Uterus (tissue), 2 donors: Measurements from ENCODE around the gene REEP5.

Experiments used
- POLR2A ChIP-seq, 2 donors: fragments of 450-650 bp; IDR thresholded peaks; one replicate each; pipeline ENCODE4 v1.6.1; 2016; ENCODE audit warnings: antibody characterized with exemption in 2 of 2, mild to moderate bottlenecking in 1 of 2, moderate library complexity in 1 of 2
- TF ChIP-seq, protein P1 (sequence below), 4 experiments: fragments of 200-600 bp in 2 of 4; fragments of 450-650 bp in 2 of 4; sonication (generic) in 2 of 4; IDR thresholded peaks; one replicate each; pipeline ENCODE4 v1.5.1; 2016 to 2019; ENCODE audit warnings: antibody characterized with exemption in 4 of 4, mild to moderate bottlenecking in 2 of 4, moderate library complexity in 1 of 4

DNA sequence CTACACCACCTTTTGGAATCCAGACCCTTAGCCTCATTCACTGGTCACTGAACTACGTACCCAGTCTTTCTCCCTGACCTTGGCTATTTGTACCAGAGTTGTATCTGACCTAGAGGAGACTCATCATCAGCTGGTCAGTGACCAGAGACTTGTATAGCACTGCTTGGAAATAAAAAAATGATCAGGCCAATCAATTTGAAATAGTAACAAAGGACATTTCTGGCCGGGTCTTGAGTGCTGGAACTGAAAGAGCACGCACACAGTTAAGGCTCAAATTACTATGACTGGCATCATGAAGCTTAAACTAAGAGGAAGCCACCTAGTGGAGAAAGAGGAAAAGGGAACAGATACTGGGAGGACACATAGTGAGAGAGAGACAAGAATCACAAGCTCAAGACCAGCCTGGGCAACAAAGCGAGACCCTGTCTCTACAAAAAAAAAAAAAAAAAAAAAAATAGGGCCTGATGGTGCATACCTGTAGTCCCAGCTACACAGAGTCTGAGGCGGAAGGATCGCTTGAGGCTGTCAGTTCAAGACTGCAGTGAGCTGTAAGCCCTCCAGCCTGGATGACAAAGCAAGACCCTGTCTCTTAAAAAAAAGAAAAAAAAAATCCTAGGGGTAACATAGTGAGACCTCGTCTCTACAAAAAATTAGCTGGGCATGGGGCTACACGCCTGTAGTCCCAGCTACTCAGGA, 73.8 kb downstream of the REEP5 start:
- TF ChIP-seq, protein P1, sequence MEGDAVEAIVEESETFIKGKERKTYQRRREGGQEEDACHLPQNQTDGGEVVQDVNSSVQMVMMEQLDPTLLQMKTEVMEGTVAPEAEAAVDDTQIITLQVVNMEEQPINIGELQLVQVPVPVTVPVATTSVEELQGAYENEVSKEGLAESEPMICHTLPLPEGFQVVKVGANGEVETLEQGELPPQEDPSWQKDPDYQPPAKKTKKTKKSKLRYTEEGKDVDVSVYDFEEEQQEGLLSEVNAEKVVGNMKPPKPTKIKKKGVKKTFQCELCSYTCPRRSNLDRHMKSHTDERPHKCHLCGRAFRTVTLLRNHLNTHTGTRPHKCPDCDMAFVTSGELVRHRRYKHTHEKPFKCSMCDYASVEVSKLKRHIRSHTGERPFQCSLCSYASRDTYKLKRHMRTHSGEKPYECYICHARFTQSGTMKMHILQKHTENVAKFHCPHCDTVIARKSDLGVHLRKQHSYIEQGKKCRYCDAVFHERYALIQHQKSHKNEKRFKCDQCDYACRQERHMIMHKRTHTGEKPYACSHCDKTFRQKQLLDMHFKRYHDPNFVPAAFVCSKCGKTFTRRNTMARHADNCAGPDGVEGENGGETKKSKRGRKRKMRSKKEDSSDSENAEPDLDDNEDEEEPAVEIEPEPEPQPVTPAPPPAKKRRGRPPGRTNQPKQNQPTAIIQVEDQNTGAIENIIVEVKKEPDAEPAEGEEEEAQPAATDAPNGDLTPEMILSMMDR (IDR thresholded peaks at IDR 0.05) = peak; percentile 36 to 60 (median 45)
- TF ChIP-seq POLR2A (IDR thresholded peaks at IDR 0.05) = no peak
